ENCODE results near the gene ZBED3. TPM values are rescaled to one million over a fixed set of nuclear protein-coding genes. Genes with fewer than 3 reads are reported as not detected.
A peak's percentile ranks its signal among the peaks of the same experiment; 100 is the strongest.
"Not testable (repeated sequence)": the region's sequence is repeated elsewhere in the genome, so short reads cannot be mapped to it uniquely, and the experiment has no call there.

The ZBED3 gene
- total RNA-seq, 3 donors from 2014 or later: 4.8 to 46.7 (median 5.9) TPM

DNA sequence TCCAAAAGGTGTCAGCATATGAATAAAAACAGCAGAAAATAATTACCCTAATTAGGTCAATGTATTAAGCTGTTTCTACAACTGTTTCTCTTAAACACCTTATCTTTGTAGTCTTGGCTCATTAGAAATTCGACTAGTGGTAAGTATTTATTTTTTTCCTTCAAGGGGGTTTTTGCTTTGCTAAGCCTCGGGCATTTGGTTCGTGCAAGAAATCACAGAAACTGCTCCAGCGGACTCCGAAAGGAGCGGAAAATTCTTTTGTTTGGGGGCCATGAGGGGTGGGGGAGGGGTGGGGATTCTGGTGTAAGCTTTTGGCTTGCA is 757 bp downstream of the ZBED3 start:
- intact Hi-C loops (cut with DNase I; ENCODE audit: low total_unique reads): no loop called here
- Histone ChIP-seq H3K36me3 (no peaks in the 10 kb centered on the region), H3K4me1 (no peaks in the 10 kb centered on the region), H3K27ac (peak overlapping the region; percentile 92 to 94), H3K27me3 (no peaks in the 10 kb centered on the region), H3K4me3 (peak overlapping the region; percentile 70 to 82 (median 77)), H3K9me3 (no peaks in the 10 kb centered on the region)
- TF ChIP-seq, protein P1, sequence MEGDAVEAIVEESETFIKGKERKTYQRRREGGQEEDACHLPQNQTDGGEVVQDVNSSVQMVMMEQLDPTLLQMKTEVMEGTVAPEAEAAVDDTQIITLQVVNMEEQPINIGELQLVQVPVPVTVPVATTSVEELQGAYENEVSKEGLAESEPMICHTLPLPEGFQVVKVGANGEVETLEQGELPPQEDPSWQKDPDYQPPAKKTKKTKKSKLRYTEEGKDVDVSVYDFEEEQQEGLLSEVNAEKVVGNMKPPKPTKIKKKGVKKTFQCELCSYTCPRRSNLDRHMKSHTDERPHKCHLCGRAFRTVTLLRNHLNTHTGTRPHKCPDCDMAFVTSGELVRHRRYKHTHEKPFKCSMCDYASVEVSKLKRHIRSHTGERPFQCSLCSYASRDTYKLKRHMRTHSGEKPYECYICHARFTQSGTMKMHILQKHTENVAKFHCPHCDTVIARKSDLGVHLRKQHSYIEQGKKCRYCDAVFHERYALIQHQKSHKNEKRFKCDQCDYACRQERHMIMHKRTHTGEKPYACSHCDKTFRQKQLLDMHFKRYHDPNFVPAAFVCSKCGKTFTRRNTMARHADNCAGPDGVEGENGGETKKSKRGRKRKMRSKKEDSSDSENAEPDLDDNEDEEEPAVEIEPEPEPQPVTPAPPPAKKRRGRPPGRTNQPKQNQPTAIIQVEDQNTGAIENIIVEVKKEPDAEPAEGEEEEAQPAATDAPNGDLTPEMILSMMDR (IDR thresholded peaks at IDR 0.05): no peak
- TF ChIP-seq POLR2AphosphoS5 (IDR thresholded peaks at IDR 0.05) (no peak), POLR2A (IDR thresholded peaks at IDR 0.05) (no peak)
- DNase-seq (ENCODE audit: low spot score in 2 of 2): no peak

DNA sequence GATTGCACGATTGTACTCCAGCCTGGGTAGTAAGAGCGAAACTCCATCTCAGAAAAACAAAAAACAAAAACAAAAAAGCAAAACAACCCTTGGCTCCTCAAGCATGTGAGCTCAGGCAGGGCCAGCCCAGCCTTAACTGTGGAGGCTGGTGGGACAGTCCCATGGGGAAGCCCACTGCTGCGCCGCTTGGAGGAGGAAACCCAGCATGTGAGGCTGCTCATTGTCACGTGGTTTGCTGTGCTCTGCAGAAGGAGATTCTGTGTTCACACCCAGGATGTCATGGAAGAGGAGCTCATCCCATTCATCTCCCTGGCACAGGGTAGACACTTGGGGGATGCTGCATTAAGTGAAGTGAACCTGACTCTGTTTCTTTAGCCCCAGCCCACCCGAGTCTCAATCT is 4.0 kb downstream of the ZBED3 start:
- TF ChIP-seq POLR2A (IDR thresholded peaks at IDR 0.05) (no peak), POLR2AphosphoS5 (IDR thresholded peaks at IDR 0.05) (no peak)
- TF ChIP-seq, protein P1 (IDR thresholded peaks at IDR 0.05): no peak
- Histone ChIP-seq H3K4me1 (no peaks in the 10 kb centered on the region), H3K27ac (no peak overlapping the region), H3K9me3 (no peaks in the 10 kb centered on the region), H3K27me3 (no peaks in the 10 kb centered on the region), H3K4me3 (no peak overlapping the region), H3K36me3 (no peaks in the 10 kb centered on the region)
- intact Hi-C loops (cut with DNase I; ENCODE audit: low total_unique reads): no loop called here
- DNase-seq (ENCODE audit: low spot score in 2 of 2): no peak

DNA sequence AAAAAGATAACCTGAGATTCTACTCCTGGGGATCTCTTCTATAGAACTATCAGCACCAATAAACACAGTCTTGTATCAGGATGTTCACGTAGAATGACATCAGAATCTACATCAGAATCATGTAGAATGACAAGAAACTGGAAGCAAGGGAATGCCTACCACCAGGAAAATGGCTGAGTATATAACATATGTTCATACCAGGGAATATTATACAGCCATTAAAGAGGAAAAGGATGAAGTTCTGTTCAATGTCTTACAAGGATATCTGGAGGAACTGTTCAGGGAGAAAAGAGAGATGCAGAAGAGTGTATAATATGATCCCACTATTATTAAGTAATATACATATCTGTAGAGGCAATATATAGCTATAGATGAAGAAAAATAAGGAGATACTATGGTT is 4.8 kb downstream of the ZBED3 start:
- no peak for TF ChIP-seq POLR2A (IDR thresholded peaks at IDR 0.05)
- TF ChIP-seq, protein P1 (IDR thresholded peaks at IDR 0.05): no peak
- no peak for TF ChIP-seq POLR2AphosphoS5 (IDR thresholded peaks at IDR 0.05)
- intact Hi-C loops (cut with DNase I; ENCODE audit: low total_unique reads): no loop called here

DNA sequence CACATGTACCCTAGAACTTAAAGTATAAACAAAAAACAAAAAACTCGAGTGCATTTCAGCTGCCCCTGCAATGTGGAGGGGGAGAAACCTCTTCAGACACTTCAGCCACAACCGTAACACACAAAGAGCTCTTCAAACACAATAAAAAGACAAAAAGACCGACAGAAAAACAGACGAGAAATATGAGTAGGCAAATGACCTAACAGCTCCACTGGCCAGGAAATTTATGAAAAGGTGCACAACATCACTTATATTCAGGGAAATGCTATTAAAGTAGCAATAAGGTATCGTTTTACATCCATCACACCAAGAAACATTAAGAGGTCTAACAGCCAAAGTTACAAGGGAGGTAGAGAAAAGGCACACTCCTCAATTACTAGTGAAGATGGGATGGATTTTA is 6.2 kb downstream of the ZBED3 start:
- Histone ChIP-seq H3K27ac (no peak overlapping the region), H3K4me1 (peaks cover 0 to 5% of the 10 kb centered on the region in 2 donors), H3K36me3 (no peaks in the 10 kb centered on the region), H3K9me3 (no peaks in the 10 kb centered on the region), H3K27me3 (no peaks in the 10 kb centered on the region), H3K4me3 (no peak overlapping the region)
- no peak for DNase-seq (ENCODE audit: low spot score in 2 of 2)
- TF ChIP-seq POLR2AphosphoS5 (IDR thresholded peaks at IDR 0.05) (no peak), POLR2A (IDR thresholded peaks at IDR 0.05) (no peak)
- TF ChIP-seq, protein P1 (IDR thresholded peaks at IDR 0.05): no peak
- intact Hi-C loops (cut with DNase I; ENCODE audit: low total_unique reads): no loop called here

More for the DNA sequence above, 4.8 kb downstream of the ZBED3 start:
- DNase-seq (ENCODE audit: low spot score in 2 of 2): no peak
- Histone ChIP-seq H3K27ac (no peak overlapping the region), H3K4me1 (no peaks in the 10 kb centered on the region), H3K27me3 (no peaks in the 10 kb centered on the region), H3K4me3 (no peak overlapping the region), H3K9me3 (no peaks in the 10 kb centered on the region), H3K36me3 (no peaks in the 10 kb centered on the region)

DNA sequence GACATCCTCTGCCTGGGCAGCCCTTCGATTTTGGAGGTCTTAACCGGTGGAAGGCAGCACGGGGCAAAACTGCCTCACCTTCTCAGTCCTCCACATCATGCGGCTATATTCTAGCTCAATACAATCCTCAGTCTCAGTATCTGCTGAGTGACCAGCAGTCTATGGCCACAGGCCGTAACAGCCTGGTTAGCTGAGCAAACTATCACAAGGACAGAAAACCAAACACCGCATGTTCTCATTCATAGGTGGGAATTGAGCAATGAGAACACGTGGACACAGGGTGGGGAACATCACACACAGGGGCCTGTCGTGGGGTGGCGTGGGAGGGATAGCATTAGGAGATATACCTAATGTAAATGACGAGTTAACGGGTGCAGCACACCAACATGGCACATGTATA is 6.6 kb downstream of the ZBED3 start:
- H3K4me1 ChIP-seq; intact Hi-C loops (cut with DNase I; ENCODE audit: low total_unique reads); H3K4me3 ChIP-seq; DNase-seq (ENCODE audit: low spot score in 2 of 2); H3K27me3 ChIP-seq; H3K9me3 ChIP-seq; H3K27ac ChIP-seq; H3K36me3 ChIP-seq: not testable (repeated sequence)

DNA sequence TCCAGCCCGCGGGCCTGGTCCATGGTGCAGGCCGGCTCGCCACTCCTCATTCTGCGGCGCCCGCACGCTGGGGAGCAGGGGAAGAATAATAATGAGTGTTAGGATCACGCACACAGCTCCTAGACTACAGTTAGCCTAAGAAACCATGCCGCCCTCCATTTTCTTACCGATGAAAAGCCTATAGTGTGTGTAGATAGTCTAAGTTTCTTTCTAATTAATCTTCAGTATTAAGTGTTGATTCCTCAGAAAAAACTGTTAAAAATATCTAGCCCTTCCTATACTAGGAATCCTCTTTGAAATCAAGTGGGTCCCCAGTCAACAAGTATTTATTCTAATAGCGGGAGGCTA is 9.3 kb downstream of the ZBED3 start:
- H3K9me3 ChIP-seq: no peaks in the 10 kb centered on the region
- H3K4me1 ChIP-seq: peaks cover 0 to 5% of the 10 kb centered on the region in 2 donors
- intact Hi-C loops (cut with DNase I; ENCODE audit: low total_unique reads): no loop called here

More for the DNA sequence above, 9.3 kb downstream of the ZBED3 start:
- no peak for DNase-seq (ENCODE audit: low spot score in 2 of 2)
- Histone ChIP-seq H3K4me3 (peak overlapping the region; percentile 48 to 90 (median 57)), H3K27me3 (no peaks in the 10 kb centered on the region), H3K36me3 (no peaks in the 10 kb centered on the region), H3K27ac (peak overlapping the region in 1 of 2 donors; percentile 79)
- no peak for TF ChIP-seq POLR2A (IDR thresholded peaks at IDR 0.05)
- no peak for TF ChIP-seq POLR2AphosphoS5 (IDR thresholded peaks at IDR 0.05)
- TF ChIP-seq, protein P1 (IDR thresholded peaks at IDR 0.05): no peak
